SW480 (cell line): ENCODE measurements around the gene TOP3B.
A peak's percentile ranks its signal among the peaks of the same experiment; 100 is the strongest.

Source experiments
- DNase-seq: peaks from one replicate; pipeline ENCODE4 v3.0.0-alpha.2; 2016; ENCODE audit warnings: low spot score

The TOP3B gene

DNA sequence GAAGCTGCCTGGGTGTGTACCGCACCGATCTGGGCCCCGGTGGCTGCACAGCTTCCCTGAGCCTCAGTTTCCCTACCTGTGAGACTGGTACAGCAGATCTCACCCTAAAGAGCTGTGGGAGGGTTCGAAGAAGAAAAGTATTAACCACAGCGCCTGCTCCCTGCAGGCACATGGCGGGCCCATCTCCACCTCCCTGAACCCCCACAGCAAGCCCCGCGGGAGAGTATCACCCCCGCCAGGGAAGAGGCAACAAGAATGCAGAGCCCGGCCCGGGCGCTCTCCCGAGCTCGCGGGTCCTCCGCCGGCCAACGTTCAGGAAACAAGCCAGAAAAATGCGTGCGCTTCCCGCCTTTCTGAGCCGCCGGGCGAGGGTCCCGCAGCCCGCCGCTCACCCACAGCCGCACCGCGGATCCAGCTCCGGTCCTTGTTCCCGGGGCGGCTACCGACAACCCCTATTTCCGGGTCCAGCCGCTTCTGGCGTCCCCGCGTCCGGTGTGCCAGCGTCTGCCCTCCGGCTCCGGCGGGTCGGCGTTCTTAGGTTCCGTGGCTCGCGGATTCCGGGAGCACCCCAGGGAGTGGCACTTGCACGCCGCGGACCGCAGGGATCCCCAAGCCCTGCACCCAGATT, at the start of gene TOP3B:
TOP3B (minus strand) TSS at position 450 of the 628 bp plus-strand sequence. CDS start 7,078 bp downstream, outside the sequence.
- peak; percentile 71 for DNase-seq

DNA sequence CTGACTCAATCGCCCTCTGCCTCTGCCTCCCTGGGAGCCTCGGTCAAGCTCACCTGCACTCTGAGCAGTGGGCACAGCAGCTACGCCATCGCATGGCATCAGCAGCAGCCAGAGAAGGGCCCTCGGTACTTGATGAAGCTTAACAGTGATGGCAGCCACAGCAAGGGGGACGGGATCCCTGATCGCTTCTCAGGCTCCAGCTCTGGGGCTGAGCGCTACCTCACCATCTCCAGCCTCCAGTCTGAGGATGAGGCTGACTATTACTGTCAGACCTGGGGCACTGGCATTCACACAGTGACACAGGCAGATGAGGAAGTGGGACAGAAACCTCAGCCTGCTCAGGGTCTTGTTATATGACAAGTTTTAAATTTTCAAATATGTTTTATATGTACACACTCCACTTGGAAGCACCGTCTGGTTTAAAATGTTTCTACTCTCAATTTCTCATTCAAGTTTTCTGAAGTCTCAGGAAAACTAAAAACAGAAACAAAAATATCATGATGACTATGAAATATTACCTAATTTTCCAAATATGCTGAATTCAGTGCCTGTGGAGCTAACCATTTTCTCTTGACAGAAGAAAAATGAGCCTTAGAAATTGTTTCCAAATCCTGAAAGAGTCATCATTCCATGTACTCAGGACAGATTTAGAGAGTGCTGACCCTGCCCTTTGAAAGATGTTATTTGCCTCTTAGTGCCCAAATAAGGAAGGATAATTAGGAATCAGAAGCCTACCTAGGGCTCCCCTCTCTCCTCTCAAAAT, 48.8 kb upstream of the TOP3B start:
- no peak for DNase-seq

DNA sequence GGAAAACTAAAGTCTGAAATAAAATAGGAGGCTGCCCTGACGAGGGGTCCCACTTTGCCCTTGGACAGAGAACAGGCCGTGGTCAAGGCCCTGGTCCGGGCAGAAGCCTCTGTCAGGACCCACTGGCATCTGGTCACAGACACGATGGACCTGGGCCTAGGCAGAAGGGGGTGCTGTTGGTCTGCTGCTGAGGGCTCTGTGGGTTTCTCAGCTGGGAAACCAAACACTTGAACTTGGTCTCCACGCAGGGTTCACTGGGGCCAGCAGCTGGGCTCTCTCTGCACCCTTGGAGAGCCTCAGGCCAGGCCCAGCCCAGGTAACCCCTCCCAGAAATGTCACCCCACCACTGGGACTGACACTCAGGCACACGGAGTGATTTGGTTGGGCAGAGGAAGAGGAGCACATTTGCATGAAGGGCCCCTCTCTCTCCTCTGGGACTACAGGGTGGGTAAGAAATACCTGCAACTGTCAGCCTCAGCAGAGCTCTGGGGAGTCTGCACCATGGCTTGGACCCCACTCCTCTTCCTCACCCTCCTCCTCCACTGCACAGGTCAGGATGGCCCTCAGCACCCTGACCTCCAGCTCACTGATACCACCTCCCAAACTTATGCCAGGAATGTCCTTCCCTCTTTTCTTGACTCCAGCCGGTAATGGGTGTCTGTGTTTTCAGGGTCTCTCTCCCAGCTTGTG, 48.1 kb upstream of the TOP3B start:
- peak; percentile 23 for DNase-seq

GRCh38 chr22:22027955-22028354, 45.4 kb upstream of the TOP3B start:
- DNase-seq: no peak

- DNase-seq: no peak
Observed at GRCh38 chr22:22026157-22026831, 43.7 kb upstream of the TOP3B start.

DNA sequence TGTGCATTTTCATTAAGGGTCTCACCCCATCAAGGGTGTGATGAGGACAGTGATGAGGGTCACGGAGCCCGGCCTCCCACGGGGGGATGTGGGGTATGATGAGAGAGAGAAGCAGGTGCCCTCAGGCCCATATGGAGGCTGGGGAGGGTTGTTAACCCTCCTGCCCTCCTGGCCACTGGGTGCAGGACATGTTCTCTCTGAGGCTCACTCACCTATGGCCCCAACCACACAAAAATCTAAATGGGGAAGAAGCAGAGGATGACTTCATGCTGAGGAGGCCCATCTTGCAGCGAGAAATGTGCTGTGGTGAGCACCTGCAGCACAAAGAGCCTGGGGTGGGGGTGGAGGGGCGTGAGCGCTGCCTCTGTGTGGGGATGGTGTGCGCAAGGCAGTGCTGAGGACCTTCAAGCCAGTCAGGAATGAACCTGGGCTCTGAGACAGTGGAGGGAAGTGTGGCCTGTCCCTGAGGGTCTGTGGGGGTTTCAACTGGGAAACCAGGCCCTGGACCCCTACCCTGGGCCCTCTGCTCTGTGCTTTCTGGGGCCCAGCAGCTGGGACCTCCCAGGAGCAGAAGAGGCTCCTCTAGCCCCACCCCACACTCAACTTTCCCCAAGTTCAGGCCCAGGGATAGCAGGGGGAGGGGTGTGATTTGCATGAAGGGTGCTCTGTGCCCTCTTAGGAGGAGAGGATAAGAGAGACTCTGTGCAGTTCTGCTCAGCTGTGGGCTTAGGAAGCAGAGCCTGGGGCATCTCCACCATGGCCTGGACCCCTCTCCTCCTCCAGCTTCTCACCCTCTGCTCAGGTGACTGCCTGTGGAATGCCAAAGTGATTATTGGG, 43.0 kb upstream of the TOP3B start:
- DNase-seq: no peak

DNA sequence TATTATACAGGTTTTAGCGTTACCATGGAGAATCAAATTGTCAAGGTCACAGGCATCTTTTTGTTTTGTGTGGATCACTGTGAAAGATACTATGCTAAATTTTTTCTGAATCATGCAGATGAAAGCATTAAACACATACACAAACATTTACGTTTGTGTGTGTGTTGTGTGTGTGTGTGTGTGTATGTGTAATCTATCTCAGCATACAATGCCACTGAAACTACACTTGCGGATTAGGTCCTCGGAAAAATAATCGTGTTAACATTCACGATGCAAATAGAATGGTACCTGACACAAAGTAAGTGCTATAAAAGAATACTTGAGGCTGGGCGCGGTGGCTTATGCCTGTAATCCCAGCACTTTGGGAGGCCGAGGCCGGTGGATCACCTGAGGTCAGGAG, 41.9 kb upstream of the TOP3B start:
- DNase-seq: no peak

GRCh38 chr22:22023581-22024137, 41.1 kb upstream of the TOP3B start:
- peak; percentile 23 for DNase-seq

GRCh38 chr22:22022947-22023534, 40.5 kb upstream of the TOP3B start:
- no peak for DNase-seq

DNA sequence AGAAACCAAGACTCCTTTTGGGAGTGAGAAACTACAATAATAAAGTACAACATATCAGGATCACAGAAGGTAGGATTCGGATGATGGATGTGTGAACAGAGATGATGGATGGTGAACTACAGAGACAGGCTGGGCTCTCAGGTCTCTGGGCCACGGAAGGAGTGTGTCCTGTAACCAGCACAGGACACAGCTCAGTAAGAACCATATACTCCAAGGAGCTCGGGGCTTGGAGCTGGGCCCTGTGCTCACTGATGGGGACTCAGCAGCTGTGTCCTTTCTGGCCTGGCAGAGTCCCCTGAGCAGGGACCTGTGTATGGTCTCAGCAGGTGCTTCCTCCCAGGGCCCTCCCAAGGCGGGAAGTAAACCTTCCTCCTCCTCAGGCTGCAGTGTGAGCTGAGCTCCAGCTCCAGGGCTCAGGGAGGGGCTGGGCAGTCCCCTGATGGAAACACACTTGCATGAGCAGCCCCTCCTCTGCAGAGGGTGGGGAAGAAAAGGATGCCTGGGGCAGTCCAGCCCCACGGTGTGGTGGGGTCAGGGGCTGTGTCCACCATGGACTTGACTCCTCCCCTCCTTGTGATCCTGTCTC, 39.8 kb upstream of the TOP3B start:
- DNase-seq: no peak

DNA sequence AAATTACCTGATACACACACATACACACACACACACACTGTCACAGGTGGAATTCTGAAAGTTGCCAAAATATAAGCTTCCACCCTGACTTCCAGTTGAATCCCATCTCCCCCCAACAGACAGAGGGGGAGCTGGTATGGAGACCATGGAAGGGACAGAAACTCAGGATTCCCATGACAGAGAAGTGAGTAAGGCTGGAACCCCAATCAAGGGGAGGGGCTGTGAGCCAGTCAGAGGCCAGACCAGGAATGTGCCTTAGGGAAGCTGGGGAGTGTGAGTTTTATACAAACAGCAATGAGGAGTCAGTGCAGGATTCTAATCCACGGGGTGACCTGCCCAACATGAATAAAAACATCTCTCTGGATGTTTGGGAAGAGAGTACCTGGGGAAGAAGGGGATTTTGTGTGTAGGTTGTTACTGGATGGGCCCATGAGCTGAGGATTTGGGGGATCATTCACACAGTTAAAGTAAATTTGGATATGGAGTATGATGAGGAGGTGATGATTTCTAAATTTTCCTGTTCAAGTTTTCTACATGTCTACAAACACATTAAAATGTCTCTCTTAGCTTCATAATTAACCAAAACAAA, 38.7 kb upstream of the TOP3B start:
- DNase-seq: no peak

DNA sequence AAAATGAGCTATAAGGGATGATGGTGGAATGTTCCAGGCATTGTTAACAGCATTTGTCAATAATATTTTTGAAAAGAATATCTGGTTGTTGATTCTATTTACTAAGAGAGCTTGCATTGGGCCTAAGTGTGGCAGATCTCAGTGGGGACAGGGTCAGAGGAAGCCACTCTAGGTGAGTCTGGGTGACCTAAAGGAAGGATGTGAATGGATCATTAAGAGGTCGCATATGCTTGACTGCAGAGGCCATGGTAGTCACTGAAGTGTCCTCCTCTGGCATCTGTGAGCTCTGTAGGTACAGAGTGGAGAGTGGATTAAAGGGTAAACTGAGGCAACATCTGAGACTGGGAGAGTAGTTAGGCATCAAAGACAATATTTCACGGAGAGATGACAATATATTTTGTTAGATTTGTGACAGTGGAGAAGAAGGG, 37.9 kb upstream of the TOP3B start:
- DNase-seq: no peak

- no peak for DNase-seq
Observed at GRCh38 chr22:22019659-22020424, 37.3 kb upstream of the TOP3B start.

GRCh38 chr22:22018825-22019658, 36.5 kb upstream of the TOP3B start:
- DNase-seq: no peak

DNA sequence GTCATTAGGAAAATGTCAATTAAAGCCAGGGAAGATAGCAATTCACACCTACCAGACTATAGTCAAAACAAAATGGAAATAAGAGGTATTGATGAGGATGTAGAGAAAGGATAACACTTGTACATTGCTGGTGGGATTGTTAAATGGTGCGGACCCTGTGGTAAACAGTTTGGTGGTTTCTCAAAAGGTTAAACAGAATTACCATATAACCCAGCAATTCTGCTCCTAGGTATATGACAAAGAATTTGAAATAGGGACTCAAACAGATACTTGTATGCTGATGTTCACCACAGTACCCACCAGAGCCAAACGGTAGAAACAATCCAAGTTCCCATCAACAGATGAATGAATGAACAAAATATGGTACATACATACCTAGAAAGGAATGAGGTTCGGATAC, 33.0 kb upstream of the TOP3B start:
- no peak for DNase-seq

- DNase-seq: no peak
Observed at GRCh38 chr22:22014285-22014659, 31.7 kb upstream of the TOP3B start.

DNA sequence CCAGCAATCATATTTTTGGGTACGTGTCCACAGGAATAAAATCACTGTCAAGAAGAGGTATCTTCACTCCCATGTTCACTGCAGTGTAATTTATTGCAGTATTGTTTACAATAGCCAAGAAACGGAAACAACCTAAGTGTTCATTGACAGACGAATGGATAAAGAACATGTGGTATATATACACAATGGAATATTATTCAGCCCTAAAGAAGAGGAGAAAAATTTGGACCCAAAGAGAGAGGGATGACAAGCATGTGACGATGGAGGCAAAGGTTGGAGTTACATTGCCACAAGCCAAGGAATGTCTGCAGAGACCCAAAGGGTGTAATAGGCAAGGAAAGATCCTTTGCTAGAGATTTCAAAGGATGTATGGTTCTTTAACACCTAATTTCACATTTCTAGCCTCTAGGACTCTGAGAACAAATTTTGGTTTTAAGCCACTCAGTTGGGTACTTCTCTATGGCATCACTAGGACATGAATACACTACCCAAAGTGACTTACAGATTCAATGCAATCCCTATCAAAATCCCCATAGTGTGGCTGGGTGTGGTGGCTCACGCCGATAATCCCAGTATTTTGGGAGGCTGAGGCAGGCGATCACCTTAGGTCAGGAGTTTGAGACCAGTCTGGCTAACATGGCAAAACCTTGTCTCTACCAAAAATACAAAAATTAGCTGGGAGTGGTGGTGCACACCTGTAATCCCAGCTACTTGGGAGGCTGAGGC, 31.1 kb upstream of the TOP3B start:
- DNase-seq: no peak

DNA sequence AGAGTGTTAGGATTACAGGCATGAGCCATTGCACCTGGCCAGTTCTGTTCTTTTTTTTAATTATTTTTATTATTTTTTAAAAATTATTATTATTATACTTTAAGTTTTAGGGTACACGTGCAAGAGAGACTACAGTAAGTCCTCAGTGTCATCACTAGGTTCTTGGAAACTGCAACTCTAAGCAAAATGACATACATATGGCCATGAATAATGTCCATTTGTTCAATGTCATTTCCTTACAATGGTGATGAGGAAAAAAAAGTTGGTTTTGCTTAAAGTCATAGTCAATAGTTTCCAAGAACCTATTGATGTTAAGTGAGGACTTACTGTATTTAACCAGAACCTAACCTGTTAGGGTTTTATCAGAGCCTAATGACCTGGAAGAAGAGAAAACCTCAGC, 29.4 kb upstream of the TOP3B start:
- no peak for DNase-seq
